Measurements from ENCODE around the gene XBP1.

The XBP1 gene

GRCh38 chr22:28773461-28773867, 26.9 kb downstream of the XBP1 start:
- peaks cover 7% of the 10 kb centered on the region; the same call in 1 of the 2 replicates for H3K9me3 ChIP-seq (ENCODE audit: low read length)
- peak overlapping the region; percentile 92 for H3K4me2 ChIP-seq (ENCODE audit: low read length)
- H4K20me1 ChIP-seq (ENCODE audit: insufficient read depth, low read length) = no peaks in the 10 kb centered on the region
- no peaks in the 10 kb centered on the region for H3K9me2 ChIP-seq (ENCODE audit: low read depth, low read length)
- H3F3A ChIP-seq (ENCODE audit: insufficient read depth, low read length) = no peaks in the 10 kb centered on the region
- H3K27me3 ChIP-seq (ENCODE audit: insufficient read depth, low read length) = no peaks in the 10 kb centered on the region; the same call in 1 of the 2 replicates
- peaks cover 13% of the 10 kb centered on the region for H3K4me1 ChIP-seq (ENCODE audit: insufficient read depth, low read length, severe bottlenecking)
- no peak overlapping the region for H2AFZ ChIP-seq (ENCODE audit: low read length)
- peak overlapping the region; percentile 66 for H3K9ac ChIP-seq (ENCODE audit: low read length)
- peak overlapping the region; percentile 96 for H3K4me3 ChIP-seq (ENCODE audit: low read depth, low read length, poor library complexity, severe bottlenecking)
- H3K36me3 ChIP-seq (ENCODE audit: insufficient read depth, low read length) = peaks cover 29% of the 10 kb centered on the region
- H3K79me2 ChIP-seq (ENCODE audit: insufficient read depth, low read length) = peaks cover 18% of the 10 kb centered on the region
- peak overlapping the region; percentile 3 for H3K27ac ChIP-seq (ENCODE audit: low read depth, low read length, poor library complexity, severe bottlenecking)
- TF ChIP-seq CTCF (IDR thresholded peaks at IDR 0.05; ENCODE audit: low read length) = no peak; the same call in 1 of the 2 replicates
- no peak for TF ChIP-seq EZH2 (IDR thresholded peaks at IDR 0.05; ENCODE audit: borderline replicate concordance, low read length)

GRCh38 chr22:28772633-28773460, 27.5 kb downstream of the XBP1 start, which contains the start of gene CCDC117:
Gene CCDC117 (plus strand): TSS chr22:28772695. CDS start chr22:28772850, 155 bp downstream.
- Histone ChIP-seq H3K36me3 (ENCODE audit: insufficient read depth, low read length) (peaks cover 25% of the 10 kb centered on the region), H3F3A (ENCODE audit: insufficient read depth, low read length) (no peaks in the 10 kb centered on the region), H3K79me2 (ENCODE audit: insufficient read depth, low read length) (peaks cover 15% of the 10 kb centered on the region), H4K20me1 (ENCODE audit: insufficient read depth, low read length) (no peaks in the 10 kb centered on the region), H3K4me2 (ENCODE audit: low read length) (peak within 1 kb of the TSS; percentile 92), H3K27ac (ENCODE audit: low read depth, low read length, poor library complexity, severe bottlenecking) (peak within 1 kb of the TSS; percentile 58), H3K9me3 (ENCODE audit: low read length) (peaks cover 7% of the 10 kb centered on the region; the same call in 1 of the 2 replicates), H3K4me1 (ENCODE audit: insufficient read depth, low read length, severe bottlenecking) (peaks cover 13% of the 10 kb centered on the region), H3K4me3 (ENCODE audit: low read depth, low read length, poor library complexity, severe bottlenecking) (peak within 1 kb of the TSS; percentile 96), H3K9ac (ENCODE audit: low read length) (peak within 1 kb of the TSS; percentile 66), H2AFZ (ENCODE audit: low read length) (peak within 1 kb of the TSS; percentile 30; the same call in 1 of the 2 replicates), H3K27me3 (ENCODE audit: insufficient read depth, low read length) (no peaks in the 10 kb centered on the region; the same call in 1 of the 2 replicates), H3K9me2 (ENCODE audit: low read depth, low read length) (no peaks in the 10 kb centered on the region)
- TF ChIP-seq CTCF (IDR thresholded peaks at IDR 0.05; ENCODE audit: low read length) = no peak; the same call in 1 of the 2 replicates
- no peak for TF ChIP-seq EZH2 (IDR thresholded peaks at IDR 0.05; ENCODE audit: borderline replicate concordance, low read length)

GRCh38 chr22:28771195-28771791, 29.1 kb downstream of the XBP1 start:
- H3K36me3 ChIP-seq (ENCODE audit: insufficient read depth, low read length) = peaks cover 19% of the 10 kb centered on the region
- H2AFZ ChIP-seq (ENCODE audit: low read length) = no peak overlapping the region
- no peaks in the 10 kb centered on the region for H4K20me1 ChIP-seq (ENCODE audit: insufficient read depth, low read length)
- peaks cover 7% of the 10 kb centered on the region; the same call in 1 of the 2 replicates for H3K9me3 ChIP-seq (ENCODE audit: low read length)
- H3K27ac ChIP-seq (ENCODE audit: low read depth, low read length, poor library complexity, severe bottlenecking) = no peak overlapping the region
- H3K4me3 ChIP-seq (ENCODE audit: low read depth, low read length, poor library complexity, severe bottlenecking) = no peak overlapping the region
- no peaks in the 10 kb centered on the region for H3F3A ChIP-seq (ENCODE audit: insufficient read depth, low read length)
- no peak for TF ChIP-seq EZH2 (IDR thresholded peaks at IDR 0.05; ENCODE audit: borderline replicate concordance, low read length)
- TF ChIP-seq CTCF (IDR thresholded peaks at IDR 0.05; ENCODE audit: low read length) = no peak
- H3K9ac ChIP-seq (ENCODE audit: low read length) = no peak overlapping the region
- H3K79me2 ChIP-seq (ENCODE audit: insufficient read depth, low read length) = peaks cover 9% of the 10 kb centered on the region
- no peaks in the 10 kb centered on the region for H3K9me2 ChIP-seq (ENCODE audit: low read depth, low read length)
- H3K4me2 ChIP-seq (ENCODE audit: low read length) = no peak overlapping the region
- H3K4me1 ChIP-seq (ENCODE audit: insufficient read depth, low read length, severe bottlenecking) = peaks cover 13% of the 10 kb centered on the region
- H3K27me3 ChIP-seq (ENCODE audit: insufficient read depth, low read length) = no peaks in the 10 kb centered on the region; the same call in 1 of the 2 replicates

Data from OCI-LY1 (cell line).